HG03175 (cell line): ENCODE measurements around the gene DHH.
A peak's percentile ranks its signal among the peaks of the same experiment; 100 is the strongest.
"Not testable (repeated sequence)": the region's sequence is repeated elsewhere in the genome, so short reads cannot be mapped to it uniquely, and the experiment has no call there.

Experiments used
- ATAC-seq: cut with Tn5 transposase; IDR thresholded peaks from one replicate; pipeline ENCODE4 v1.9.1; 2021; ENCODE audit warnings: mild to moderate bottlenecking, moderate library complexity; ENCODE audit not compliant: unreplicated experiment

Gene DHH

GRCh38 chr12:49094160-49094974 is at the start of gene DHH:
DHH (minus strand) TSS chr12:49094801; CDS start chr12:49094512, 289 bp downstream.
- no peak for ATAC-seq

DNA sequence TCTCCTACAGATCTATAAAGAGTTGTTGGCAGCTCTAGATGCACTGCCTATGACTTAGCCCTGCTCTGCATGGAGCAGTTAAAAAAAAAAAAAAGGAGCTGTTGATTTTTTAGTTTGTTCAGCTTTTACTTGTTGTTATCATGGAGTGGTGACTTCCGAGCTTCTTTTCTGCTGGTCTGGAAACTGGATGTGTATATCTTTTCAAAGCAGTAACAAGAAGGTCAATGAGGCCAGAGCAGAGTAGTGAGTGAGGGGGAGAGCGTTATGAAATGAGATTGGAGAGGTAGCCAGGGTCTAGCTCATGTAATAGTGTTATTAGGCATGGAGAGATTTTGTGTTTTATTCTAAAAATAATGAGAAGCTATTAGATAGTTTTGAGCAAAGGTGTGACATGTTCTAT is 49.8 kb upstream of the DHH start:
- no peak for ATAC-seq

- ATAC-seq: no peak
Measured at GRCh38 chr12:49138999-49139398, 44.4 kb upstream of the DHH start.

GRCh38 chr12:49138587-49138986 is 44.0 kb upstream of the DHH start:
- no peak for ATAC-seq

- no peak for ATAC-seq
Measured at GRCh38 chr12:49137476-49137875, 42.9 kb upstream of the DHH start.

- ATAC-seq: not testable (repeated sequence)
Measured at GRCh38 chr12:49136997-49137396, 42.4 kb upstream of the DHH start.

- no peak for ATAC-seq
Measured at GRCh38 chr12:49133590-49133989, 39.0 kb upstream of the DHH start.

- ATAC-seq: no peak
Measured at GRCh38 chr12:49133014-49133413, 38.4 kb upstream of the DHH start.

- ATAC-seq: no peak
Measured at GRCh38 chr12:49131894-49132461, 37.4 kb upstream of the DHH start.

GRCh38 chr12:49131051-49131893 is 36.7 kb upstream of the DHH start, which contains the start of gene TUBA1B:
TUBA1B (minus strand) TSS chr12:49131395; CDS start chr12:49131300, 95 bp downstream.
- peak; percentile 72 for ATAC-seq

GRCh38 chr12:49130151-49131050 is 35.8 kb upstream of the DHH start:
- ATAC-seq: peak; percentile 60

- no peak for ATAC-seq
Measured at GRCh38 chr12:49129332-49130150, 34.9 kb upstream of the DHH start.

GRCh38 chr12:49127971-49128370 is 33.4 kb upstream of the DHH start:
- ATAC-seq: not testable (repeated sequence)

- no peak for ATAC-seq
Measured at GRCh38 chr12:49126852-49127763, 32.5 kb upstream of the DHH start.

- ATAC-seq: no peak
Measured at GRCh38 chr12:49121047-49121696, 26.6 kb upstream of the DHH start.

- ATAC-seq: no peak
Measured at GRCh38 chr12:49111206-49111605, 16.6 kb upstream of the DHH start.

- ATAC-seq: peak; percentile 98
Measured at GRCh38 chr12:49110464-49111155, 16.0 kb upstream of the DHH start, which contains the start of gene LMBR1L. LMBR1L (minus strand) TSS chr12:49110847; CDS start chr12:49110555, 292 bp downstream.
